A673 (cell line): Measurements from ENCODE around the gene DDT.
"Not testable (repeated sequence)": the region's sequence is repeated elsewhere in the genome, so short reads cannot be mapped to it uniquely, and the experiment has no call there.

Experiments
- CTCF ChIP-seq: fragments of 300-800, 200-600 bp; sonication (generic); conservative IDR thresholded peaks from 2 replicates; pipeline ENCODE4 v1.5.1; 2017; ENCODE audit warnings: low read depth, mild to moderate bottlenecking, antibody characterized with exemption, low read length, moderate library complexity, mixed read lengths
- EZH2 ChIP-seq: fragments of 200-600 bp; sonication (generic); IDR thresholded peaks from 2 replicates; pipeline ENCODE4 v1.6.1; 2017; ENCODE audit warnings: borderline replicate concordance, low read depth, mild to moderate bottlenecking, mixed read lengths, antibody characterized with exemption, low read length; ENCODE audit not compliant: poor library complexity, severe bottlenecking

- TF ChIP-seq EZH2, CTCF: not testable (repeated sequence)
These were observed 653 bp upstream of the DDT start for GRCh38 chr22:23974836-23975352.
